ENCODE data around the gene ZNF491. TPM values are rescaled to one million over a fixed set of nuclear protein-coding genes. Genes with fewer than 3 reads are reported as not detected.

The ZNF491 gene
- total RNA-seq, 2 experiments from 2014 or later, result 1.1 to 1.4 TPM

DNA sequence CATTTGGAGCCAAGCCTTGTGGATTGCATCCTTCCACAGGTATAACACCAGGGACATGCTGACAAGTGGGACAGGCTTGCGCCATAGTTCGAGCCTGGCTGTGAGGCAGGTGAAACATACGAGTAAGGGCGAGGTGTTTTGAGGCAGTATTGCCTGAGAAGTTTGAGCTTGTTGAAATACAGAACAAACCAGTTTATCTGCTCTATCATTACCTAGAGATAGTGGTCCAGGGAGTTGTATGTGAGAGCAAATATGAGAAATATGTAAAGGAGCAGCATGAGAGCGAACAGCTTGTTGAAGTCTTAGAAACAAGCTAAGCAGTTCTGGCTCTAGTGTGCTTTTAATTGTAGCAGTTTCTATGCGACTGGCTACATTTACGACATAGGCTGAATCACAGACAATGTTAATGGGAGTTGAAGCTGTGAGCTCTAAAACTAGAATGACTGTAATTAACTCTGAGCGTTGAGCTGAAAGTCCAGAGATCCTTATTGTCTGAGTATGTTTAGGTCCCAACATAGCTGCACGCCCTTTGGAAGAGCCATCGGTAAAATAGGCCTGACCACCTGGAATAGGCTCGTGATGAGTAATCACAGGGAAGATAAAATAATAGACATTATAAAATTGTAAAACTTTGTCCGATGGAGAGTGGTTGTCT, 58.4 kb downstream of the ZNF491 start:
- no peak overlapping the region for H3K4me3 Mint-ChIP-seq
- no peaks in the 10 kb centered on the region for H3K4me1 Mint-ChIP-seq
- peaks cover 66% of the 10 kb centered on the region for H3K9me3 Mint-ChIP-seq
- ChIA-PET POLR2A (no interaction called here), CTCF (no interaction called here)
- H3K27ac Mint-ChIP-seq, result no peak overlapping the region
- DNase-seq, result no peak
- H3K27me3 Mint-ChIP-seq, result no peaks in the 10 kb centered on the region
- H3K36me3 Mint-ChIP-seq (ENCODE audit: low read depth), result peaks cover 44% of the 10 kb centered on the region

Other genes with a start within 250 kb of the ZNF491 start
- 10 to 100 TPM; 52.2 to 53.9 TPM for gene ELOF1, start 239.3 kb upstream of the ZNF491 start, total RNA-seq
- gene ACP5, start 220.9 kb upstream of the ZNF491 start, total RNA-seq, result 10 to 100 TPM; 27.5 to 33.9 TPM
- 1 to 10 TPM; 4.6 to 4.7 TPM for gene ZNF627, start 201.0 kb upstream of the ZNF491 start, total RNA-seq
- 1 to 10 TPM; 6.7 to 7.4 TPM for gene ZNF823, start 59.6 kb upstream of the ZNF491 start, total RNA-seq
- 1 to 10 TPM; 7.3 to 8.2 TPM for gene ZNF441, start 31.5 kb upstream of the ZNF491 start, total RNA-seq
- gene ZNF440, start 15.8 kb downstream of the ZNF491 start, total RNA-seq, result 10 to 100 TPM; 13.6 to 16.3 TPM
- gene ZNF439, start 50.2 kb downstream of the ZNF491 start, total RNA-seq, result 1 to 10 TPM; 8.3 to 9.7 TPM
- 1 to 10 TPM; 4.2 to 4.5 TPM for gene ZNF69, start 89.3 kb downstream of the ZNF491 start, total RNA-seq
- gene ZNF700, start 126.6 kb downstream of the ZNF491 start, total RNA-seq, result 10 to 100 TPM; 21.2 to 22.1 TPM
- gene ZNF763, start 166.5 kb downstream of the ZNF491 start, total RNA-seq, result 1 to 10 TPM; 1.9 to 2.1 TPM
- gene ZNF433, start 237.2 kb downstream of the ZNF491 start, total RNA-seq, result under 1 TPM; 0.10 to 0.33 TPM

All from activated CD4-positive, alpha-beta T cell treated with anti-CD3 and anti-CD28 coated beads, Interleukin-2, amount 10 ng/mL, durations not matched to agents 7 days and 5 days (primary cell).